DMS 273 (cell line): ENCODE measurements around the gene KRT31.
"Not testable (repeated sequence)": the region's sequence is repeated elsewhere in the genome, so short reads cannot be mapped to it uniquely, and the experiment has no call there.

Experiments used
- DNase-seq: peaks from one replicate; lab custom pipeline; 2025; ENCODE audit not compliant: unreplicated experiment; lab: John Stamatoyannopoulos, UW

KRT31 gene

GRCh38 chr17:41392278-41392677, 5.1 kb downstream of the KRT31 start:
- no peak for DNase-seq

DNA sequence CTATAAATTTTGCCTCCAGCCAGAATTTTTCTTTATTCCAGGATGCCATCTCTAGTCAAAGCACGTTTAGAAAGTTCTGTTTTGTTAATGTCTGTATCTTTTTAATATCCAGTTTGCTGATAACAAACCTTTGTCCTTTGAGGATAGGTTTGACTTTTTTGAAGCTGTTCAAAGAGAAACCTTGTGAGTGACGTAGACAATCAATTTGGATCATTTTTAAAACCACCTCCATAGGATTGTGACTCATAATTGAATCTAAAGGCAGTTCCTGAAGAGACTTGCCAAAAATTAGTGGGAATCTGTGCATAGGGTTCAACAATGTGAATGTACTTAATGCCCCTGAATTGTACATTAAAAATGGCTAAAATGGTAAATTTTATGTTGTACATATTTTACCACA, 5.9 kb downstream of the KRT31 start:
- no peak for DNase-seq

DNA sequence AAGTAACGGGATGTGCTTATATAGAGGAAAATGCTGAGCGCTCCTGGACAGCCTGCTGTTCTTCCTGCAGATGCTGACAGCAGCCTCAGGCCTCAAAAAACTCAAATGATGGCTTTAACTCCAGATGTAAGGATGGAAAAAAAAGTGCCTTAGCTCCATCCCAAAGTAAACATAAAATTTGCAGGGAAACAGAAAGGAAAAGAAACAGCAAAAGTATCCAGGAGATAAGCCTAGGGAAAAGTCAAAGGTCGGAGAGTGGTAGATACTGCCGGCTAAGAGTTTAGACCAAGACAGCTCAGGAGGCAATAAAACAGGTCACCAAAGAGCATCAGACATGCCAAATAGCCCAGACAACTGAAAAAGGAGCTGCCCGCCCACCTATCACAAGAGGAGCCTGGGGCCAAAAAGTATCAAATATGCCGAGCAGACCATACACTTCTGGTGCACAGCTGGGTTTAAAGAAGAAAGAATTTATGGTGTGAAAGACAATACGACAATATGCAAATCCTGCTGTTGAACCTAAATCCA, 6.9 kb downstream of the KRT31 start:
- DNase-seq: no peak

- no peak for DNase-seq
Measured at GRCh38 chr17:41387670-41388069, 9.7 kb downstream of the KRT31 start.

DNA sequence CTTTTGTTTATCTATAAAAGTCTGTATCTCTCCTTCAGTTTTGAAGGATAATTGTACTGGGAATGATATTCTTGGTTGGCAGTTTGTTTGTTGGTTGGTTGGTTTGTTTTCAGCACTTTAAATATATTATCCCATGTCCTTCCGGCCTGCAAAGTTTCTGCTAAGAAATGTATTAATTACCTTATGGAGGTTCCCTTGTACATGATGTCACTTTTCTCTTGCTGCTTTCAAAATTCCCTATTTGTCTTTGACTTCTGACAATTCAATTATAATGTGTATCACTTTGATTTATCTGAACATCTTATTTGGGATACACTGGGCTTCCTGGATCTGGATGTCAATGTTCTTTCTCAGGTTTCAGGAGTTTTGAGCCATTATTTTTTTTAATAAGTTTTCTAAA, 11.2 kb downstream of the KRT31 start:
- no peak for DNase-seq

DNA sequence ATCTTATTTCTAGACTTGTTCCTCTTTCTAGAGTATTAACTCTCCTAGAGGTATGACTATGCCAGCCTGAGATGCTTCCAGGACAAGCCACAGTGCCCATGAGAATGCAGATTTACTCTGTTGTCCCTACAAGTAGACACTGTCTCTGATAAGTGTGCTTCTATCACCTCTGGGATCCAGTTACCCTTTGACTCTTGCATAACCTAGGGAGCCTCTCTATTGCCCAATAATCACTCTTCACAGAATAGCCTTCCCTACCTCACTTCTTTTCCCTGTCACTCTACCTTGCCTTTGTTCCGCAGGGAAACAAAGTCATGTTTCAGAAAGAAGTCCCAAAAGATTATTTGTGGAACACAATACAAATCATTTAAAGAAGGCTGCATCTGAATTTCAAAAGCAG, 13.7 kb downstream of the KRT31 start:
- no peak for DNase-seq

DNA sequence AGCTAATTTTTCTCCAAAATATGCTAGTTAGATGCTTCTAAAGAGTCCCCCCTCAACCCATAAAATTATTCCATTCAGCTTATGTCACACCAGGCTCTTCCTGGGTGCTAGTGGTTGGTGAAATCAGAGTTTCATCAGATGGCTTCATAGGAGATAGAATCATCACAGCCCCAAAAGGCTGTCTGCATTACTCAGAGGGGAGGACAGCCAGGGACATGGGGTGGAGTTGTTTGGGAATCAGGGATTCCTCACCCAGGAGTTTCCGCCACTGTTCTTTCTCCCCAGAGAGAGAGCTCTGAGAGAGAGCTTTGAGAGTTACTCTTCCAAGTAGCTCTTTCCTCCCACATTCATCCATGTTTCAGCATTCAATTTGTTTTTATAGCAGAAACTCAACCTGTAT, 15.0 kb downstream of the KRT31 start:
- DNase-seq: no peak

DNA sequence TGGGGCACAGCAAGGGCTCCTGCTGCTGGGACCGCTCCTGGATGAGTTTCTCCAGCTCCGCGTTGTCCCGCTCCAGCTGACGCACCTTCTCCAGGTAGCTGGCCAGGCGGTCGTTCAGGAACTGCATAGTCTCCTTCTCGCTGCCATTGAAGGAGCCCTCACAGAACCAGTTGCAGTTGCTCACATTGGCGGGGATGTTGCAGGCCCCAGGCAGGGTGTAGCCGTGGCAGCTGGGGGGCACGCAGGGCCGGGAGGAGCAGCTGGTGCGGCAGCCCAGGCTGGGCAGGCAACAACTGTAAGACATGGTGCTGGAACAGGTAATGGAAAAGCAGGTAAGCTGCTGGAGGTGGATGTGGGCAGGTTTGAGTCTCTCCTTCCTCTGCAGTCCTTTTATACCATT, 15.5 kb downstream of the KRT31 start, which contains the start of gene KRT34:
Gene KRT34 (minus strand): TSS at position 364 of the 400 bp plus-strand sequence. CDS start 60 bp downstream, at position 304.
- DNase-seq: not testable (repeated sequence)

GRCh38 chr17:41380091-41380490, 17.3 kb downstream of the KRT31 start:
- DNase-seq: not testable (repeated sequence)

DNA sequence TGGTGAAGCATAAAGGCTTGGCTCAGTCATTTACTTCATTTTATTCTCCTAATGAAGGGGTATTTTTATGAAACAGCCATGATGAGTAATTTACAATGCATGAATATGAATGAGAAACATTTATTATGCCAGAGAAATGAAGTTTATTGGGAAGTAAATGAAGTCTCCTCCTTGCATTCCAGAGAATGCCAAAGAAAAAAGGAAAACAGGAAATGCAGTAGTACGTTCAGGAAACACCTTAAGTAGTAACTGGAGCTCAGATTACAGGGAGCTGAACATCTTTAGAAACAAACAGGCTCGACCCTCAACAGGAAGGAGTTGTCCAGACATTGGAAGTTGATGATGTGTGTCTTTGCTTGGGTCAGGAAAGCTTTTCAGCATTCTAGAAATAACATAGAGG, 19.9 kb downstream of the KRT31 start:
- no peak for DNase-seq

DNA sequence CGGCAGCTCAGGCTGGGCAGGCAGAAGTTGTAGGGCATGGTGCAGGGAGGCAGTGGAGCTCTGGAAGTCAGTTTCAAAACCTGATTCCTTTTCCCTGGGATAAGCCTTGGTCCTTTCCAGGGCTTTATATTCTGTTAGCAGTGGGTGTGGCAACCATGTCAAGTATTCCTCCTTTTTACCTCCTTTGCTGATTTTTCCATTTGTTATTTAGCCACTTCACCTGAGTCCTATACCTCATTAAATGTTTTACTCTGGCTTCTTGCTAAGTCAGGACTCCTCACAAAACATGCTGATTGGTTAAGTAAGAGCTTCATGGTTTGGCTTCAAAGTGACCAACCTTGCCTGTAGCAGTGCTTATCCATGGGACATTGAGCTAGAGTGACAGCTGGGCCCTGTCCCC, 27.7 kb downstream of the KRT31 start, which contains the start of gene KRT33B:
Gene KRT33B (minus strand): TSS at position 101 of the 400 bp plus-strand sequence. CDS start 63 bp downstream, at position 38.
- DNase-seq: no peak

GRCh38 chr17:41369023-41369422, 28.4 kb downstream of the KRT31 start:
- no peak for DNase-seq

DNA sequence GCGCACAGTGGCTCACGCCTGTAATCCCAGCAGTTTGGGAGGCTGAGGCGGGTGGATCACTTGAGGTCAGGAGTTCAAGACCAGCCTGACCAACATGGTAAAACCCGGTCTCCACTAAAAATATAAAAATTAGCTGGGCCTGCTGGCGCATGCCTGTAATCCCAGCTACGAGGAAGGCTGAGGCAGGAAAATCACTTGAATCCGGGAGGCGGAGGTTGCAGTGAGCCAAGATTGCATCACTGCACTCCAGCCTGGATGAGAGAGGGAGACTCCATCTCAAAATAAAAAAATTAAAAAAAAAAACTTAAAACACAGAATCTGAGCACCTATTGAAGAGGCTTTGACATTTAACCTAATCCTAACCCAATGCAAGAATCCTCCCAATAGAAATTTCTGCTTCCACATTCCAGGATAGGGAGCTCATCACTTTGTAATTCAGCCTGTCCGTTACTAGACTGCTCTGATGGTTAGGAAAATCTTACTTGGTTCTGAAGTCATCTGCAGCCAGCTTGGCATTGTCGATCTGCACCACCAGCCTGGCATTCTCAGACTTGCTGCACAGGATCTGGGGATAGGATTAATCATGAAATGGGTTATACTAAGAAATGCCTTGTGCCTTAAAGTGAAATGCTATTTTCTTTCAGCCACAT, 29.9 kb downstream of the KRT31 start:
- no peak for DNase-seq

- DNase-seq: no peak
Measured at GRCh38 chr17:41366070-41366469, 31.3 kb downstream of the KRT31 start.

- no peak for DNase-seq
Measured at GRCh38 chr17:41363881-41364280, 33.5 kb downstream of the KRT31 start.

DNA sequence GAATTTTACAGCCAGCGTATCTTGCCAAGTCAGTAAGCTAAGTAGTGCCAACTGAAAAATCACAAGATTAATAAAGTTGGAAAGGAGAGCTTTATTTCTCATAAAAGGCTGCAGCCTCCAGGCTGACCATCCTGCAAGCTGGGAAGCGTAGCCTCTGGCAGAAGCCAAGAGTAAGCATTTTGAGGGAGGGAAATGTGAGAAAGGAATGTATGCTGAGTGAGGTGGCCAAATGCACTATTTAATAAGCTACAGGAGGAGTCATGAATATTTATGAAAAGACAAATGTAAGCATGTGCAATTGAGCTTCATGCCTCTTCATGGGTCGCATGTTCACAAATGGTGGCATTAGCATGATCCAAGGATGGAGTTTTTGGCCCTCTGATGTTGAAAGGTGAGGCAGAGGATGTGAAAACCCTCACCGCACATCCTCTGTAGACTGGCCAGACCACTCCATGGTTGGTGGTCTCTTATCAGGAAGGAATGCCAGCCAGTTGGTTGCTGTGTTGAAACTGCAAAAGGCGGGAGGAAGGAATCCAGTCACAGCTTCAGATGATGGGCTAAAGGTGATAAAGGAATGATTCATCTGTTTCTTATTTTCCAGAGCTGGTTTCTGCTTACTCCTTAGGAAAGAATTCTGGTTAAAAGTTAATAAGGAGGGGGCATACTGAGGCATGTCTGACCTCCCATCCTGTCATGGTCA, 37.0 kb downstream of the KRT31 start:
- DNase-seq: no peak

- DNase-seq: no peak
Measured at GRCh38 chr17:41354536-41354935, 42.9 kb downstream of the KRT31 start.

DNA sequence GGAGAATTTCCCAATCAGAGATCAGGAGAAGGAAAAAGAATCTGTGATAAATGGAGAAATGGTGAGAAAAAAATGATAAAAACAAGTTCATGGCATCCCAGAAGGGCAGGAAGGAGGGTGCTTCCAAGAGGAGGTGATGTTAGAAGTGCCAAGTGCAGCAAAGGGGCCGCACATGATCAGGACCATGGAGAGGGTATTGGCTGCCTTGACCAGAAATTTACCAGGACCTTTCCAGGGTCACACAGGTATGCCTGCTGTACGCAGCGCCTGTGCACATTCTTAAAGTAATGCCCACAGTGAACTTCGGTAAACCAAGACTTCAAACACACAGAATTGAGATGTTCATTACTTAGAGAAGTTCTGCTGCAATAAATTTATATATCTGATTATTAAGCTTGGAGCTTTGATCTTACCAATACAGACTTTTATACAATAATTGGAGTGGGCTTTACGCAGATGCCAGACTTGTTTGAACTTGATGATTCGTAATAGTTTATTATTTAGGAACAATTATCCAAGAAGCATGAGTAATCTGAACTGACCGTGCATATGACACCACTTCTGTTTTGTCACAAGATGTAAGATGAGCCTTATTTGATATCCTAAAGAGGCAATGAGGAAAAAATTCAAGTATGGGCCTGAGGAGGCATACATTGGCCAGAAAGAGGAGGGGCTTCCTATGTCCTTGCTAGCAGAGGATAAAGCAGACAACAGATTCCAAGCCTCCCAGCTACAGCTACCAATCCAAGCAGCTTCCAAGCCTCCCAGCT, 44.6 kb downstream of the KRT31 start:
- no peak for DNase-seq

- DNase-seq: no peak
Measured at GRCh38 chr17:41351177-41351576, 46.2 kb downstream of the KRT31 start.

GRCh38 chr17:41350381-41350878, 47.0 kb downstream of the KRT31 start, which contains the start of gene KRT33A:
KRT33A (minus strand) TSS chr17:41350828; CDS start chr17:41350767, 61 bp downstream.
- not testable (repeated sequence) for DNase-seq
